HCT116 (cell line): Measurements from ENCODE around the gene EPN1.

Experiments used
- CTCF ChIP-seq, 3 experiments: fragments of 200-600 bp in 1 of 3; sonication (generic) in 1 of 3; IDR thresholded peaks in 2 of 3; conservative IDR thresholded peaks in 1 of 3; 2 replicates each; pipeline ENCODE4 v1.5.1; 2012 to 2017; ENCODE audit warnings: low read depth in 2 of 3, low read length in 2 of 3, antibody characterized with exemption in 1 of 3, borderline replicate concordance in 1 of 3, control low read depth in 1 of 3, mild to moderate bottlenecking in 1 of 3, mixed read lengths in 1 of 3, mixed run types in 1 of 3, moderate library complexity in 1 of 3; ENCODE audit not compliant: insufficient read depth in 1 of 3
- EZH2 ChIP-seq: fragments of 200-600 bp; sonication (generic); IDR thresholded peaks from 2 replicates; pipeline ENCODE4 v1.6.1; 2017; ENCODE audit warnings: antibody characterized with exemption, mixed run types
- MAX ChIP-seq: IDR thresholded peaks from 2 replicates; pipeline ENCODE4 v1.6.1; 2012
- POLR2A ChIP-seq: IDR thresholded peaks from 2 replicates; pipeline ENCODE4 v1.7.0; 2011; ENCODE audit warnings: borderline replicate concordance; ENCODE audit not compliant: insufficient read depth, insufficient read length; ENCODE audit errors: extremely low read depth
- POLR2AphosphoS5 ChIP-seq: IDR thresholded peaks from 2 replicates; pipeline ENCODE4 v1.6.1; 2011; ENCODE audit warnings: mild to moderate bottlenecking, low read depth, low read length, moderate library complexity
- SIN3A ChIP-seq: IDR thresholded peaks from 2 replicates; pipeline ENCODE4 v1.6.1; 2012; ENCODE audit warnings: low read depth
- YY1 ChIP-seq: IDR thresholded peaks from 2 replicates; pipeline ENCODE4 v1.6.1; 2011; ENCODE audit warnings: low read length, low read depth, moderate library complexity, mild to moderate bottlenecking; ENCODE audit not compliant: insufficient replicate concordance; ENCODE audit errors: extremely low read depth
- TF ChIP-seq, protein P1 (sequence below): IDR thresholded peaks from 2 replicates; pipeline ENCODE4 v1.6.1; 2011; ENCODE audit warnings: mild to moderate bottlenecking, low read length, moderate library complexity; ENCODE audit not compliant: insufficient replicate concordance; ENCODE audit errors: extremely low read depth

DNA sequence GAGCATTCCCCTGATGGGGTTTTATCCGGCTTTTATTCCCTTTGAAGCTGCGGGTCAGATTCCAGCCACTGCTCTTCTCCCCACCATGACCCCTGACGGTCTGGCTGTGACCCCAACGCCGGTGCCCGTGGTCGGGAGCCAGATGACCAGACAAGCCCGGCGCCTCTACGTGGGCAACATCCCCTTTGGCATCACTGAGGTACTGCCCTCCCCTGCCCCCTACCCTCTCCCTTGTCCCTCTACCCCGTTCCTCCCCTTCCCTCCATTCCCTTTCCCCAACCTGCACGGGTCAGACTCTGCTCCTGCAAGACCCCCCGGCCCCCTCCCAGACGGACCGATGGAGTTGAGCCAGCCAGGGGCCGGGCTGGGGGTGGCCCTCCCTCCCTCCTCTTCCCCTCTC lies 14.0 kb upstream of the EPN1 start:
- TF ChIP-seq MAX = no peak
- no peak for TF ChIP-seq YY1
- no peak for TF ChIP-seq POLR2A
- TF ChIP-seq CTCF (IDR thresholded peaks at IDR 0.05 in 2 of 3, conservative IDR thresholded peaks at IDR 0.05 in 1 of 3; ENCODE audit: borderline replicate concordance in 1 of 3, insufficient read depth in 1 of 3, low read depth in 2 of 3, low read length in 2 of 3) = no peak
- TF ChIP-seq SIN3A = no peak
- no peak for TF ChIP-seq EZH2
- TF ChIP-seq POLR2AphosphoS5 = no peak
- TF ChIP-seq, protein P1, sequence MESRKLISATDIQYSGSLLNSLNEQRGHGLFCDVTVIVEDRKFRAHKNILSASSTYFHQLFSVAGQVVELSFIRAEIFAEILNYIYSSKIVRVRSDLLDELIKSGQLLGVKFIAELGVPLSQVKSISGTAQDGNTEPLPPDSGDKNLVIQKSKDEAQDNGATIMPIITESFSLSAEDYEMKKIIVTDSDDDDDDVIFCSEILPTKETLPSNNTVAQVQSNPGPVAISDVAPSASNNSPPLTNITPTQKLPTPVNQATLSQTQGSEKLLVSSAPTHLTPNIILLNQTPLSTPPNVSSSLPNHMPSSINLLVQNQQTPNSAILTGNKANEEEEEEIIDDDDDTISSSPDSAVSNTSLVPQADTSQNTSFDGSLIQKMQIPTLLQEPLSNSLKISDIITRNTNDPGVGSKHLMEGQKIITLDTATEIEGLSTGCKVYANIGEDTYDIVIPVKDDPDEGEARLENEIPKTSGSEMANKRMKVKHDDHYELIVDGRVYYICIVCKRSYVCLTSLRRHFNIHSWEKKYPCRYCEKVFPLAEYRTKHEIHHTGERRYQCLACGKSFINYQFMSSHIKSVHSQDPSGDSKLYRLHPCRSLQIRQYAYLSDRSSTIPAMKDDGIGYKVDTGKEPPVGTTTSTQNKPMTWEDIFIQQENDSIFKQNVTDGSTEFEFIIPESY = no peak
